DOHH2 (cell line): ENCODE results near the gene MGMT.

Source experiments
- H3F3A ChIP-seq: fragments of 200-600 bp; sonication (generic), shearing (Covaris generic); 2 replicates; pipeline ENCODE4 v1.6.0; 2016; ENCODE audit warnings: antibody characterized with exemption, mild to moderate bottlenecking; ENCODE audit not compliant: control insufficient read depth, insufficient read depth
- H3K27ac ChIP-seq: fragments of 200-600 bp; sonication (generic); 2 replicates; pipeline ENCODE4 v1.5.1; 2014; ENCODE audit warnings: low read depth, mild to moderate bottlenecking, low read length, moderate library complexity
- H3K27me3 ChIP-seq: fragments of 200-600 bp; sonication (generic); 2 replicates; pipeline ENCODE4 v1.6.1; 2014; ENCODE audit warnings: mild to moderate bottlenecking, low read length, mixed read lengths; ENCODE audit not compliant: control insufficient read depth
- H3K36me3 ChIP-seq: fragments of 200-600 bp; sonication (generic); 2 replicates; pipeline ENCODE4 v1.6.1; 2014; ENCODE audit warnings: mild to moderate bottlenecking, low read length, moderate library complexity, mixed read lengths; ENCODE audit not compliant: control insufficient read depth
- H3K4me1 ChIP-seq: fragments of 200-600 bp; sonication (generic); 2 replicates; pipeline ENCODE4 v1.6.1; 2014; ENCODE audit warnings: mild to moderate bottlenecking, low read length, mixed read lengths; ENCODE audit not compliant: control insufficient read depth
- H3K4me2 ChIP-seq: fragments of 200-600 bp; sonication (generic); 2 replicates; pipeline ENCODE4 v1.6.0; 2014; ENCODE audit warnings: mild to moderate bottlenecking, low read length, moderate library complexity
- H3K4me3 ChIP-seq: fragments of 200-600 bp; sonication (generic); 2 replicates; pipeline ENCODE4 v1.5.1; 2014; ENCODE audit warnings: mild to moderate bottlenecking, low read length, mixed read lengths
- H3K79me2 ChIP-seq: fragments of 200-600 bp; sonication (generic); 2 replicates; pipeline ENCODE4 v1.6.1; 2014; ENCODE audit warnings: mild to moderate bottlenecking, low read length, mixed read lengths; ENCODE audit not compliant: control insufficient read depth
- H3K9me2 ChIP-seq: fragments of 200-600 bp; sonication (generic); replicated peaks from 2 replicates; pipeline ENCODE4 v1.6.1; 2014; ENCODE audit warnings: mild to moderate bottlenecking, low read length, mixed read lengths; ENCODE audit not compliant: control insufficient read depth
- H3K9me3 ChIP-seq: fragments of 200-600 bp; sonication (generic); 2 replicates; pipeline ENCODE4 v1.6.1; 2014; ENCODE audit warnings: antibody characterized with exemption, low read length, mixed read lengths; ENCODE audit not compliant: control insufficient read depth, insufficient read depth
- H4K20me1 ChIP-seq: fragments of 200-600 bp; sonication (generic); 2 replicates; pipeline ENCODE4 v1.6.0; 2014; ENCODE audit warnings: low read depth, mild to moderate bottlenecking, antibody characterized with exemption, low read length, moderate library complexity; ENCODE audit not compliant: control insufficient read depth, insufficient read depth
- CTCF ChIP-seq: fragments of 200-600 bp; sonication (generic); IDR thresholded peaks from one replicate; pipeline ENCODE4 v1.5.1; 2014; ENCODE audit warnings: antibody characterized with exemption, mild to moderate bottlenecking, low read depth, low read length; ENCODE audit not compliant: poor library complexity, severe bottlenecking
- EZH2phosphoT487 ChIP-seq: fragments of 200-600 bp; sonication (generic); IDR thresholded peaks from 2 replicates; pipeline ENCODE4 v1.6.1; 2017; ENCODE audit warnings: borderline replicate concordance, mild to moderate bottlenecking, antibody characterized with exemption, low read length, moderate library complexity, mixed read lengths

Gene MGMT

GRCh38 chr10:129728246-129728820 lies 261.3 kb downstream of the MGMT start:
- TF ChIP-seq CTCF = no peak
- no peak for TF ChIP-seq EZH2phosphoT487
- H3K4me2 ChIP-seq = no peak overlapping the region
- H3K9me3 ChIP-seq = no peaks in the 10 kb centered on the region
- no peaks in the 10 kb centered on the region for H3K27me3 ChIP-seq
- H3K9me2 ChIP-seq = no peaks in the 10 kb centered on the region
- no peaks in the 10 kb centered on the region for H3K4me1 ChIP-seq
- no peaks in the 10 kb centered on the region for H4K20me1 ChIP-seq
- H3K27ac ChIP-seq = no peak overlapping the region
- no peaks in the 10 kb centered on the region for H3F3A ChIP-seq
- no peaks in the 10 kb centered on the region for H3K79me2 ChIP-seq
- no peaks in the 10 kb centered on the region for H3K36me3 ChIP-seq
- no peak overlapping the region for H3K4me3 ChIP-seq

- H3K9me3 ChIP-seq = no peaks in the 10 kb centered on the region
- no peak overlapping the region for H3K4me3 ChIP-seq
- H3K4me2 ChIP-seq = no peak overlapping the region
- no peaks in the 10 kb centered on the region for H3K79me2 ChIP-seq
- H4K20me1 ChIP-seq = no peaks in the 10 kb centered on the region
- no peaks in the 10 kb centered on the region for H3K9me2 ChIP-seq
- H3K36me3 ChIP-seq = no peaks in the 10 kb centered on the region
- no peaks in the 10 kb centered on the region for H3F3A ChIP-seq
- no peaks in the 10 kb centered on the region for H3K27me3 ChIP-seq
- no peak overlapping the region for H3K27ac ChIP-seq
- TF ChIP-seq EZH2phosphoT487 (no peak), CTCF (no peak)
- H3K4me1 ChIP-seq = no peaks in the 10 kb centered on the region
These were observed 262.1 kb downstream of the MGMT start for GRCh38 chr10:129728905-129729795.

- TF ChIP-seq CTCF (no peak), EZH2phosphoT487 (no peak)
- H3K27ac ChIP-seq = no peak overlapping the region
- H3K27me3 ChIP-seq = no peaks in the 10 kb centered on the region
- H3K9me2 ChIP-seq = no peaks in the 10 kb centered on the region
- no peak overlapping the region for H3K4me3 ChIP-seq
- no peaks in the 10 kb centered on the region for H4K20me1 ChIP-seq
- H3K36me3 ChIP-seq = no peaks in the 10 kb centered on the region
- H3K4me1 ChIP-seq = no peaks in the 10 kb centered on the region
- H3K9me3 ChIP-seq = no peaks in the 10 kb centered on the region
- H3K79me2 ChIP-seq = no peaks in the 10 kb centered on the region
- H3F3A ChIP-seq = no peaks in the 10 kb centered on the region
- H3K4me2 ChIP-seq = no peak overlapping the region
These were observed 263.4 kb downstream of the MGMT start for GRCh38 chr10:129730272-129730992.
